HG03097 (cell line): ENCODE results near the gene VEPH1.

Experiments
- ATAC-seq: cut with Tn5 transposase; IDR thresholded peaks from one replicate; pipeline ENCODE4 v1.9.1; 2021; ENCODE audit not compliant: unreplicated experiment, low FRiP score

The VEPH1 gene

GRCh38 chr3:157479464-157480243 lies 23.6 kb downstream of the VEPH1 start:
- no peak for ATAC-seq

GRCh38 chr3:157477441-157477840 lies 25.8 kb downstream of the VEPH1 start:
- ATAC-seq: no peak

- no peak for ATAC-seq
Observed at GRCh38 chr3:157475921-157476414, 27.2 kb downstream of the VEPH1 start.

GRCh38 chr3:157472648-157473047 lies 30.6 kb downstream of the VEPH1 start:
- no peak for ATAC-seq

GRCh38 chr3:157471064-157471463 lies 32.2 kb downstream of the VEPH1 start:
- ATAC-seq: no peak

GRCh38 chr3:157469561-157470294 lies 33.5 kb downstream of the VEPH1 start:
- ATAC-seq: no peak

GRCh38 chr3:157467200-157467599 lies 36.0 kb downstream of the VEPH1 start:
- no peak for ATAC-seq

GRCh38 chr3:157465741-157466140 lies 37.5 kb downstream of the VEPH1 start:
- ATAC-seq: no peak

- ATAC-seq: no peak
Observed at GRCh38 chr3:157464321-157464720, 38.9 kb downstream of the VEPH1 start.

GRCh38 chr3:157463816-157464215 lies 39.4 kb downstream of the VEPH1 start:
- ATAC-seq: no peak

GRCh38 chr3:157460253-157460652 lies 43.0 kb downstream of the VEPH1 start:
- ATAC-seq: no peak

- no peak for ATAC-seq
Observed at GRCh38 chr3:157459706-157460105, 43.5 kb downstream of the VEPH1 start.

- ATAC-seq: no peak
Observed at GRCh38 chr3:157453824-157454223, 49.4 kb downstream of the VEPH1 start.

- no peak for ATAC-seq
Observed at GRCh38 chr3:157452097-157452496, 51.1 kb downstream of the VEPH1 start.

GRCh38 chr3:157447026-157447694 lies 56.1 kb downstream of the VEPH1 start:
- ATAC-seq: no peak

GRCh38 chr3:157445857-157446256 lies 57.4 kb downstream of the VEPH1 start:
- no peak for ATAC-seq

- no peak for ATAC-seq
Observed at GRCh38 chr3:157444797-157445184, 58.4 kb downstream of the VEPH1 start.

GRCh38 chr3:157443905-157444796 lies 59.1 kb downstream of the VEPH1 start:
- no peak for ATAC-seq

GRCh38 chr3:157442729-157443128 lies 60.5 kb downstream of the VEPH1 start:
- no peak for ATAC-seq

- no peak for ATAC-seq
Observed at GRCh38 chr3:157441102-157441624, 62.1 kb downstream of the VEPH1 start.
